Adrenal gland (tissue), 5 donors: Measurements from ENCODE around the gene RPS6KA4.

Experiments
- POLR2A ChIP-seq, 2 donors: fragments of 450-650 bp; IDR thresholded peaks; one replicate each; pipeline ENCODE4 v1.6.1; 2017; ENCODE audit warnings: antibody characterized with exemption in 2 of 2, mild to moderate bottlenecking in 2 of 2, moderate library complexity in 1 of 2
- TF ChIP-seq, protein P1 (sequence below), 6 experiments: fragments of 450-650 bp in 4 of 6; fragments of 200-600 bp in 2 of 6; sonication (generic) in 1 of 6; IDR thresholded peaks; 1 replicate in 5 of 6; 2 replicates in 1 of 6; pipeline versions ENCODE4 v1.5.1 to v1.8.0; 2016 to 2021; ENCODE audit warnings: antibody characterized with exemption in 6 of 6, mild to moderate bottlenecking in 2 of 6, moderate library complexity in 1 of 6
- donor health status: DM: no; HTN: no; CAD: no.

DNA sequence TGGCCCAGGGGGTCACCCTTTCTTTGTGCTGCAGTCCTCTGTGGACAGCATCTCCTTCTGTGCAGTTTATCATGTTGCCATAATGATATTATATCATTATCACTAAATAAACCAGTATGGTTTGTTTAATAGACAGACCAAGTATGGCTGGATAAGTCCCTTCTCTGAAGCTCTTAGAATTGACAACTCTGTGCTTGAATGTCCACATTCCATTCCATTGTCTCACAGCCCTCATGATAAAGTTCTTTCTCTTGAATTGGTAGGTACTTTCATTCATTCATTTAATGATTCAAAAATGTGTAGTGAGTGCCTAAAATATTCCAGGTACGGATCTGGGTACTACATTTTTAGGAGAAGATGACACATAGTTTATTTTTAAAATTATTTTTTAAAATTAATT, 7.8 kb downstream of the RPS6KA4 start:
- TF ChIP-seq, protein P1, sequence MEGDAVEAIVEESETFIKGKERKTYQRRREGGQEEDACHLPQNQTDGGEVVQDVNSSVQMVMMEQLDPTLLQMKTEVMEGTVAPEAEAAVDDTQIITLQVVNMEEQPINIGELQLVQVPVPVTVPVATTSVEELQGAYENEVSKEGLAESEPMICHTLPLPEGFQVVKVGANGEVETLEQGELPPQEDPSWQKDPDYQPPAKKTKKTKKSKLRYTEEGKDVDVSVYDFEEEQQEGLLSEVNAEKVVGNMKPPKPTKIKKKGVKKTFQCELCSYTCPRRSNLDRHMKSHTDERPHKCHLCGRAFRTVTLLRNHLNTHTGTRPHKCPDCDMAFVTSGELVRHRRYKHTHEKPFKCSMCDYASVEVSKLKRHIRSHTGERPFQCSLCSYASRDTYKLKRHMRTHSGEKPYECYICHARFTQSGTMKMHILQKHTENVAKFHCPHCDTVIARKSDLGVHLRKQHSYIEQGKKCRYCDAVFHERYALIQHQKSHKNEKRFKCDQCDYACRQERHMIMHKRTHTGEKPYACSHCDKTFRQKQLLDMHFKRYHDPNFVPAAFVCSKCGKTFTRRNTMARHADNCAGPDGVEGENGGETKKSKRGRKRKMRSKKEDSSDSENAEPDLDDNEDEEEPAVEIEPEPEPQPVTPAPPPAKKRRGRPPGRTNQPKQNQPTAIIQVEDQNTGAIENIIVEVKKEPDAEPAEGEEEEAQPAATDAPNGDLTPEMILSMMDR (IDR thresholded peaks at IDR 0.05), result no peak
- no peak for TF ChIP-seq POLR2A (IDR thresholded peaks at IDR 0.05)
